GM19438 (cell line): ENCODE measurements around the gene SCYGR4.

Experiments
- ATAC-seq: cut with Tn5 transposase; IDR thresholded peaks from one replicate; pipeline ENCODE4 v1.9.1; 2021; ENCODE audit warnings: low read depth; ENCODE audit not compliant: unreplicated experiment

Gene SCYGR4

GRCh38 chr2:227613272-227613660 lies 4.0 kb upstream of the SCYGR4 start:
- no peak for ATAC-seq

GRCh38 chr2:227614246-227614645 lies 3.1 kb upstream of the SCYGR4 start:
- no peak for ATAC-seq

GRCh38 chr2:227614740-227615139 lies 2.6 kb upstream of the SCYGR4 start, which contains the start of gene SCYGR3:
TSS of gene SCYGR3 (minus strand) at chr2:227614840. CDS start at chr2:227614840, 0 bp downstream.
- ATAC-seq: no peak

GRCh38 chr2:227615181-227615580 lies 2.1 kb upstream of the SCYGR4 start:
- ATAC-seq: no peak

- ATAC-seq: no peak
These were observed 1.4 kb upstream of the SCYGR4 start for GRCh38 chr2:227615906-227616305.

- ATAC-seq: no peak
These were observed 667 bp upstream of the SCYGR4 start for GRCh38 chr2:227616631-227617030.

- ATAC-seq: no peak
These were observed 5.9 kb downstream of the SCYGR4 start for GRCh38 chr2:227623226-227623625.

- no peak for ATAC-seq
These were observed 8.1 kb downstream of the SCYGR4 start for GRCh38 chr2:227625420-227625819.

- no peak for ATAC-seq
These were observed 9.4 kb downstream of the SCYGR4 start for GRCh38 chr2:227626580-227627151.

- peak; percentile 91 for ATAC-seq
These were observed 10.5 kb downstream of the SCYGR4 start for GRCh38 chr2:227627769-227628168.

GRCh38 chr2:227629435-227629834 lies 12.1 kb downstream of the SCYGR4 start:
- ATAC-seq: no peak

- ATAC-seq: no peak
These were observed 13.0 kb downstream of the SCYGR4 start for GRCh38 chr2:227630322-227630721.

GRCh38 chr2:227632827-227633226 lies 15.5 kb downstream of the SCYGR4 start:
- no peak for ATAC-seq

GRCh38 chr2:227634201-227634600 lies 16.9 kb downstream of the SCYGR4 start:
- ATAC-seq: no peak

GRCh38 chr2:227642656-227643055 lies 25.4 kb downstream of the SCYGR4 start:
- ATAC-seq: no peak

- ATAC-seq: no peak
These were observed 26.8 kb downstream of the SCYGR4 start for GRCh38 chr2:227643990-227644551.

GRCh38 chr2:227653419-227653818 lies 36.1 kb downstream of the SCYGR4 start:
- no peak for ATAC-seq

- ATAC-seq: no peak
These were observed 37.1 kb downstream of the SCYGR4 start for GRCh38 chr2:227654426-227654825.

- ATAC-seq: no peak
These were observed 38.2 kb downstream of the SCYGR4 start for GRCh38 chr2:227655454-227655853.

GRCh38 chr2:227657199-227657845 lies 40.0 kb downstream of the SCYGR4 start:
- no peak for ATAC-seq

GRCh38 chr2:227661025-227661649 lies 43.8 kb downstream of the SCYGR4 start:
- no peak for ATAC-seq

GRCh38 chr2:227661827-227662226 lies 44.5 kb downstream of the SCYGR4 start:
- no peak for ATAC-seq
